NCI-H1436 (cell line): ENCODE results near the gene PPP1R11.

Source experiments
- DNase-seq: peaks from one replicate; lab custom pipeline; 2025; lab: John Stamatoyannopoulos, UW

The PPP1R11 gene

GRCh38 chr6:30061858-30062458 lies 5.0 kb upstream of the PPP1R11 start:
- DNase-seq = no peak

DNA sequence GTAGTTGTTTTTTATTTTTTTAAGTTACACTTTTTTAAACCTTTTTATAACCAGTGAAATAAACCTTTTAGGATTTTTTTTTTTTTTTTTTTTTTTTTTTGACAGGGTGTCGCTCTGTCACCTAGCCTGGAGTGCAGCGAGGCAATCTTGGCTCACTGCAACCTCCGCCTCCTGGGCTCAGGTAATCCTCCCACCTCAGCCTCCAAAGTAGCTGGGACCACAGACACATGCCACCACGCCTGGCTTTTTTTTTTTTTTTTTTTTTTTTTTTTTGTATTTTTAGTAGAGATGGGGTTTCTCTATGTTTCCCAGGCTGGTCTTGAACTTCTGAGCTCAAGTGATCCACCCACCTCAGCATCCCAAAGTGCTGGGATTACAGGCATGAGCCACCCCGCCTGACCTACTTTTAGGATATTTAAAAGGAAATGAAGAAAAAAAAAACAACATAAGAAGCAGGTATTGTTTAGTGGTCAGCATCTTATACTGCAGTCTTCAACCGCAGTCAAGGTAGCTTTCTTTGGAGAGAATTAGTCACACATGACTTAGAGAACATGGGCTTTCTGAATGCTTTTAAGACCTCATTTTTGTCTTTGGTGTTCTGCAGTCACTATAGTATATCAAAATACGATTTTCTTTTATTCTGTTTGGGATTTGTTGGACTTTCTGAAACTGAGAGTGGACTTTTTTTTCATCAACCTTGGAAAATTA lies 4.4 kb upstream of the PPP1R11 start:
- DNase-seq = no peak

DNA sequence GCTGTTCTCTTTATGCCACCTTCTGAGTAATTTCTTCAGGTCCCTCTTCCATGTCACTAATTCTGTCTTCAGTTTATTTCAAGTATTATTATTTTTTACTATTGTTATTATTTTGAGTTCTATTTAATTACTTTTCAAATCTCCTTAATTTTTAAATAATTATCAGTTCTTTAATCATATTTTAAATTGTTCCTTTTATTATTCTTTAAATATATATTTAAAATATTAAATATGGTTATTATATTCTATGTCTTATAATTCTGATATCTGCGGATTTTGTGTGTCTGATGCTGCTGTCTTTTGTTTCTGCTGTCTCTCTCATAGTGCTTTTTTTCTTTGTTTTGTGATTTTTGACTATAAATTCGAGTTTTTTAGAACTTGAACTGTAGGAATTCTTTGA lies 3.7 kb upstream of the PPP1R11 start:
- DNase-seq = no peak

DNA sequence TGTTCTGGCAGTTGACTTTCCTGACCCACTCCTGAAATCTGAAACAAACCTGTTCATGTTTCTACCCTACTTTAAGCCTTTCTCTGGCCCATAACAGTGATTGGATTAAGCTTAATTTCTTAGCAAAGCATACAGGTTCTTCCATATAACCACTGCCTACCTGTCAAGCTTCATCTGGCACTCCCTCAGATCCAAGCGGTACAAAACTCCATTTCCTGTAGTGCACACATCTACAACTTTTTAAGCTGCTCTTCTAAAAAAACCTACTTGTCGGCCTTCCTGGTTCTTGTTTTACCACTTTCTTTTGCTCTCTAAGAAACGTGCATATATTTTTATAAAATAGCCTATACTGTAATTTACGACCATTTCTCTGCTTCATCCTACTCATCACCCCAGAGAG lies 916 bp upstream of the PPP1R11 start:
- no peak for DNase-seq

DNA sequence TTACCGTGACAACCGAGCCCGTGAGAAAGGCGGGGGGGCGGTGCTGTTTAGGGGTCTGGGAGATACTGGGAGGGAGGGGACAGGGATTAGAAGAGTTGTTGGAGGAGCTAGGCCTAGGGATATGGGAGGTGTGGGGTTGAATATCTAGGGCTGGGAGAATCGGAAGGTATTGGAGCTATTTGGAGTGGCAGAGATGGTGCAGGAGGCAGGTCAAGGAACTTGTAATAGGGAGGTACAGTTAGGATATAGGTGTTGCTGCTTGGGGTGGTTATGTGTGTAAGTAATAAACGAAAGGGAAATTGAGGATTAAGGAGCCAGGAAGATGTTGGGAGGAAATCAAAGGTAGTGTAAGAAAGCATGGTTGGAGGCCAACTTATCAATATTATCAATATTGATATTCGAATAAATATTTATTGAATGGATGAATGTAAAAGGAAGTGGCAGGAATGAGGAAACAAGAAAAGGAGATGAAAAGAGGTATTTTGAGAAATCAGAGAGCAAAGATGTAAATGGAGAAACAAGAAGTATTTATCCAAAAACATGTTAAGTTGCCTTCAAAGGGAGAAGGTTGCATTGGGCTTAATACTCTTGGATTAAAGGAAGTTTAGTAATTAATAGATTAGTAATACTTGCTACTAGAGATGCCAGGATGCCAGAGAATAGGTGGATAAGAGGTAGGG lies 602 bp downstream of the PPP1R11 start:
- DNase-seq = no peak

DNA sequence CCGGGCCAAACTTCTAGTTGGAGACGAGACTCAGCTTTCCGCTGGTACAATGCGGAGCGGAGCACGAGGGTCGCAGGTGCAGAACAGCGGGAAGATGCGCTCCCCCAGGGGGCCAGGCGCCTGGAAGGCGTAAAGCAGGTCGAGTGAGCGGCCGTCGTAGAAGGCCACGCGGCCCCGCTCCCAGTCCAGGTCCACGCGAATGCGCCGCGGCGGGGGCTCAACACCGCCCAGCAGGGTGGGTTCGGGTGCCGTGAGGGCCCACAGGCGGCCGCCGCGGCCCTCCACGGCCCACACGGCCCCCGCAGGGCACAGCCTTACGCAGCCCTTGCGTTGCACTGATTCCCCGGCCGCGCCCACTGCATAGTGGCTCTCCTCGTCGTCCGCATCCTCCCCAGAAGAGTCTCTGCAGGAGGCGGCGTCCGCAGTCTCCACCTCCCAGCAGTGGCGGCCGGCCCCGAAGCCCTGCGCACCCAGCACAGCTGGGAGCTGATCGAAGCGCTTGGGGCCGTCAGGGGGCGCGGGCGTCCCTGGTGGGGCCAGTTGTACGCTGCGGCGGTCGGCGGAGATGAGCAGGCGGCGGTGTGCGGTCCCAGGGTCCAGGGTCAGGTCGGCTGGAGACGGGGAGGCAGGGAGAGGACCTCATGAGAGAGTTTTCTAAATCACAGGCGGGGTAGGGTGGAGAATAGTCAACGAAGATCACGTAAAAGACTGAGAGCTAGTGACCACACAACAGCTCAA lies 4.3 kb downstream of the PPP1R11 start:
- DNase-seq = no peak

GRCh38 chr6:30071858-30072257 lies 4.9 kb downstream of the PPP1R11 start:
- DNase-seq = no peak

GRCh38 chr6:30073489-30074235 lies 6.7 kb downstream of the PPP1R11 start:
- DNase-seq = no peak

DNA sequence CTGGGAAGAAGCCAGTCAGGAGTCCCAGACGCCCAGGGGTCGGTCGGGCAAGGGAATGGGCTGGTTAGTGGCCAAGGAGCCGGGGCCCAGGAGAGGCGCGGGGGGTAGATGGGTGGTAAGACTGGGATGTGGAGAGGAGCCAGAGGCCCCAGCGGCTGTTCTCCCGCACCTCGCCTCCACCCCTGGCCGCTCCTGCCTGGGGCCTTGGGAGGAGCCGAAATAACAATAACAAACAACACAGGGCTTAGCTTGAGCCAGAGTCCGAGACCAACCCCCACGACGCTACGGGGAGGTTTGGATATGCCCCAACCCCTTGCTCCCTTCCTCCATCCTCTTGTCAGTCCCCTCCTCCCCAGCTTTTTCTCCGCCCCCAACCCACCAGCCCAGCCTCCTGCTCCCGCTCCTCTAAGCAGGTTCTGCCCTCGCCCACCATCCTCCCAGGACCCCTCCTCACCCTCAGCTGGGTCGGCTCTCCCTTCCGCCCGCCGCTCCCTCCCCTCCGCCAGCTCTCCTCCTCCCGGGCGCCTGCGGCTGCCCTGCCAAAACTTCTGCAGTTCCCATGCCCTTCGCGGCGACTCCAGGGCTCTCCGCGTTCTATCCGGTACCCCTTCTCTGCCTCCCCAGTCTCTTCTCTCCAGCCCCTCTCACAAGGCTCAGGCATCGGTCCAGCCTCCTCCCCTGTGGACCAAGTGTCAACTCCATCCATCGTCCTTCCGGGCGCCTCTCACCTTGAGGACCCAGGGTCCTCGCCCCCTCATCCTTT lies 7.5 kb downstream of the PPP1R11 start:
- DNase-seq = no peak

- DNase-seq = no peak
These were observed 8.2 kb downstream of the PPP1R11 start, which contains the start of gene RNF39 for GRCh38 chr6:30075094-30075789. Gene RNF39, minus strand, starts transcription at chr6:30075769. Its CDS starts 184 bp downstream, at chr6:30075585.

DNA sequence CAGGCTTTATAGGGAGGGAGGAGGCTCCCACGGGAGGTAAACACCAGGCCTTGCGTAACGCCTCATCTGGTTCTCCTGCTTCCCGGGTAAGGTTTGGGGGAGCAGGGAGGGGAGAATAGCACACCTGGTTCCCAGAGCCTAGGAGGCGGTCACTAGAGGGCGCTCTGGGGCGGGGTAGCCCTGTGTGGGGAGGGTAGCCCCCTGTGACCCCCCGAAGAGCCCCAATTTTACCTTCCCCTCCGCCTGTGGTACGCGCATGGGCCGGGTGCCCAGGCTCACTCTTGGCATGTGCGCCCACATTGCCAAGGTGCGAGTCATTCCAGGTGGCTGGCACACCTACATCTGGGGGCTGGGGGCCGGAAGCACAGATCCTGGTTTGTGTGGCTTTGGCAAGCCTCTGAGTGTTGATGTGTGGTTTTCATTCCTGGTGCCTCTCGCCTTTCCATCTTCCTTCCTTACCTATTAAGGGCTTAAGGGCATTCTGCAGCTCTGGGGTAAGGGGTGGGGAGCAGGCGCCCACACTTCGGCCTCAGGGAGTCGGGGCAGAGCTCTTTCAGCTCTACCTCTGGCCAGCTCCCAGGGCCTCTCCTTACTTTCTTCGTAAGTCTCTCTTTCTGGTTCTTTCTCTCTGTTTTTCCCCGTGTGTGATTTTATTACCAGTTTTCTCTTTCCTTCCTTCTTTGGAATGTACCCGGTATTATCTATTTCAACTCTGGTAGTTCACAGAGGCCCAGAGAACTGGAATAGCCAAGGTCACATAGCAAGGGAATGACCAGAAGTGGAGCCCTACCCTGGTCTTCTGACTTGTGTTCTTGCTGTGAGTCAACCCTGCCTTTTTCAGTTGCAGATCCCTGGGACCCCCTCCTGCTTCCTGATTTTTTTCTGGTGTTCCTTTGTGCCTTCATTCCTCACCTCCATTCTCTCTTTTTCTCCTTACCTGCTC lies 9.1 kb downstream of the PPP1R11 start:
- no peak for DNase-seq

GRCh38 chr6:30077218-30077617 lies 10.2 kb downstream of the PPP1R11 start:
- no peak for DNase-seq

GRCh38 chr6:30087876-30088275 lies 20.9 kb downstream of the PPP1R11 start:
- DNase-seq = no peak

GRCh38 chr6:30091577-30092381 lies 24.8 kb downstream of the PPP1R11 start:
- no peak for DNase-seq

DNA sequence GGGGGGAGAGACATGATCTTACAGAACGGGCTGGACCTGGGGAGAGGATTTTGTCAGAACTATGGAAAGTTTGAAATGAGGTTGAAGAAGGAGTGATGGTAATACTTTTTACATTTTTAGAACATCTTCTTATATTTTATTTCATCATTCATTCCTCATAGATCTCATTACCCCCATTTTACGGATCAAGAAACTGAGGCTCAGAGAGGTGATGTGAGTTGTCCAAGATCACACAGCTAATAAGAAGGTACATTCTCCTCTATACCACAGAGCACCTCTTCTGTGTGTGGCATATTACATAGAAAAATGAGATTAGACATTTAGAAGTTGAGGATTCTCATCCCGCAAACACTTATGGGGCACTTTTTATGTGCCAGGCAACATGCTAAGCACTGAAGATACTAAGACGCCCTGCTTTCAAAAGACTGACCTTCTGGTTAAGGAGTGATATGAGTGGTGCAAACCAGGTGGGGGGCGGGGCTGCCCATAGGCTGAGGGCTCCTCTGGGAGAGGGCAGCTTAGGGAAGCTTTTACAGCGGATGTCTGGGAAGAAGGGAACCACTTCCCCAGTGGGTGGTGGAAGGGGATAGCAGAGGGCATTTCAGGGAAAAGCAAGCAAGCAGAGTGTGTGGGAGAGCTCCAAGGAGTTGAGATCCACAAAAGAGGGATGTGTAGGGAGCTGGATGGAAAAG lies 26.0 kb downstream of the PPP1R11 start:
- no peak for DNase-seq

- DNase-seq = no peak
These were observed 27.1 kb downstream of the PPP1R11 start for GRCh38 chr6:30093951-30094661.

DNA sequence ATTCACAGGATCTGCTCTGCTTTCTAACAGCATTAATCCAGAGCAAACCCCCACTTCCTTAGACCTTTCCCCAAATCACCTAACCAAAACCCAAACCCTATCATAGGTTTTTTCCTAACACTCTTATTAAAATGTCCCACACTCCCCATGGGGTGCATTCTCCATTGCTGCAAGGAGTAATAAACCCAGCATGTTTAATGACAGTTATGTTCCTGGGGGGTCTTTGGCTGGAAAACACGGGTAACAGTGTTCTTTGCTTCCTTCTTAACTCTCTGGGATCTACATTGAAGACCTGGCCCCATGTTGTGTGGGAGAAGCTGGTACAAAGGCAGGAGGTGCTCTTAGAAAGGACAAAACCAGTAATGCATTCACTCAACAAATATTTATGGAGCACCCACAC lies 29.8 kb downstream of the PPP1R11 start:
- DNase-seq = no peak
